Peyer's patch (tissue), 4 donors: ENCODE measurements around the gene DENND2A.

Experiments used
- CTCF ChIP-seq, 6 experiments: fragments of 450-650 bp in 4 of 6; fragments of 200-600 bp in 2 of 6; sonication (generic) in 1 of 6; IDR thresholded peaks; one replicate each; pipeline ENCODE4 v1.5.1; 2017 to 2019; ENCODE audit warnings: antibody characterized with exemption in 6 of 6, mild to moderate bottlenecking in 3 of 6, moderate library complexity in 1 of 6
- POLR2A ChIP-seq, 2 donors: fragments of 450-650 bp; IDR thresholded peaks; one replicate each; pipeline ENCODE4 v1.5.1; 2017; ENCODE audit warnings: antibody characterized with exemption in 2 of 2, mild to moderate bottlenecking in 2 of 2, moderate library complexity in 2 of 2

GRCh38 chr7:140679186-140679585 lies 38.6 kb upstream of the DENND2A start:
- TF ChIP-seq CTCF (IDR thresholded peaks at IDR 0.05) (no peak), POLR2A (IDR thresholded peaks at IDR 0.05) (no peak)
